Hepatocyte (in vitro differentiated cells): ENCODE results near the gene FAM20B. TPM values are rescaled to one million over a fixed set of nuclear protein-coding genes. Genes with fewer than 3 reads are reported as not detected.

Experiments used
- DNase-seq: peaks from one replicate; pipeline ENCODE4 v3.0.0-alpha.2; 2016; ENCODE audit warnings: low spot score
- H2AFZ ChIP-seq: fragments of 200-600 bp; sonication (generic); 2 replicates; pipeline ENCODE4 v1.6.0; 2016; ENCODE audit warnings: antibody characterized with exemption, mild to moderate bottlenecking
- H3K27ac ChIP-seq: fragments of 200-600 bp; sonication (generic); 2 replicates; pipeline ENCODE4 v1.5.1; 2016; ENCODE audit warnings: mild to moderate bottlenecking
- H3K27me3 ChIP-seq: fragments of 200-600 bp; sonication (generic); 2 replicates; pipeline ENCODE4 v1.6.1; 2016
- H3K36me3 ChIP-seq: fragments of 200-600 bp; sonication (generic); replicated peaks from 2 replicates; pipeline ENCODE4 v1.5.1; 2016; ENCODE audit warnings: low read depth; ENCODE audit not compliant: insufficient read depth
- H3K4me1 ChIP-seq: fragments of 200-600 bp; sonication (generic); 2 replicates; pipeline ENCODE4 v1.5.1; 2016; ENCODE audit warnings: mild to moderate bottlenecking, moderate library complexity; ENCODE audit not compliant: insufficient read depth
- H3K4me2 ChIP-seq: fragments of 200-600 bp; sonication (generic); 2 replicates; pipeline ENCODE4 v1.6.0; 2016
- H3K4me3 ChIP-seq: fragments of 200-600 bp; sonication (generic); 2 replicates; pipeline ENCODE4 v1.5.1; 2016; ENCODE audit warnings: mild to moderate bottlenecking
- H3K79me2 ChIP-seq: fragments of 200-600 bp; sonication (generic); 2 replicates; pipeline ENCODE4 v1.6.0; 2017; ENCODE audit warnings: mild to moderate bottlenecking
- H3K9me2 ChIP-seq: fragments of 200-600 bp; sonication (generic); replicated peaks from 2 replicates; pipeline ENCODE4 v1.6.0; 2017; ENCODE audit warnings: mild to moderate bottlenecking; ENCODE audit not compliant: insufficient read depth
- H3K9me3 ChIP-seq: fragments of 200-600 bp; sonication (generic); 2 replicates; pipeline ENCODE4 v1.5.1; 2016; ENCODE audit warnings: low read depth, mild to moderate bottlenecking
- H4K20me1 ChIP-seq: fragments of 200-600 bp; sonication (generic); 2 replicates; pipeline ENCODE4 v1.6.0; 2016; ENCODE audit warnings: mild to moderate bottlenecking; ENCODE audit not compliant: insufficient read depth, poor library complexity, severe bottlenecking
- CTCF ChIP-seq: fragments of 200-600 bp; sonication (generic); IDR thresholded peaks from 2 replicates; pipeline ENCODE4 v1.5.1; 2016; ENCODE audit warnings: antibody characterized with exemption, mild to moderate bottlenecking; ENCODE audit not compliant: poor library complexity
- EZH2 ChIP-seq: fragments of 200-600 bp; sonication (generic); IDR thresholded peaks from 2 replicates; pipeline ENCODE4 v1.6.1; 2016; ENCODE audit warnings: antibody characterized with exemption, mild to moderate bottlenecking, borderline replicate concordance
- EZH2phosphoT487 ChIP-seq: fragments of 200-600 bp; sonication (generic); IDR thresholded peaks from one replicate; pipeline ENCODE4 v1.6.1; 2018; ENCODE audit warnings: antibody characterized with exemption, mild to moderate bottlenecking, low read depth, moderate library complexity; ENCODE audit not compliant: unreplicated experiment, severe bottlenecking
- WGBS: methylation state at CpG from one replicate; pipeline ENCODE4 v1.1.6; 2016; ENCODE audit warnings: low lambda C conversion rate; ENCODE audit errors: missing lambda C conversion rate; 5-methylcytosine and 5-hydroxymethylcytosine counted together
- polyA plus RNA-seq: library from polyadenylated mRNA; unstranded; fragments of >200 nt; fragmentation: Nextera tagmentation; extraction: Ambion mirVana; gene quantifications from 2 replicates; pipeline ENCODE4 v1.2.1, GENCODE V29; 2016
- total RNA-seq: library from RNA; depleted of rRNA; stranded (reverse); fragments of >200 nt; gene quantifications from 2 replicates; pipeline ENCODE4 v1.2.3, GENCODE V29; 2014

The FAM20B gene
- total and polyA plus RNA-seq, 2 experiments from 2014 or later, result 9.2 to 37.6 TPM

- H3K4me3 ChIP-seq, result no peak overlapping the region
- no peaks in the 10 kb centered on the region for H3K27me3 ChIP-seq
- no peaks in the 10 kb centered on the region for H4K20me1 ChIP-seq
- WGBS, result 76% methylated on average over 5 of the region's 5 CpGs
- no peaks in the 10 kb centered on the region for H3K9me3 ChIP-seq
- TF ChIP-seq CTCF, result no peak
- no peak for TF ChIP-seq EZH2
- no peak for TF ChIP-seq EZH2phosphoT487
- H3K36me3 ChIP-seq, result no peaks in the 10 kb centered on the region
- H3K4me1 ChIP-seq, result no peaks in the 10 kb centered on the region
- no peaks in the 10 kb centered on the region for H3K79me2 ChIP-seq
- H3K4me2 ChIP-seq, result no peak overlapping the region
- no peaks in the 10 kb centered on the region for H3K9me2 ChIP-seq
- no peak for DNase-seq
- H2AFZ ChIP-seq, result no peak overlapping the region
- no peak overlapping the region for H3K27ac ChIP-seq
Observed at GRCh38 chr1:179094818-179095217, 69.1 kb downstream of the FAM20B start.

GRCh38 chr1:179095377-179095776 lies 69.7 kb downstream of the FAM20B start:
- Histone ChIP-seq H3K27ac (no peak overlapping the region), H3K9me2 (no peaks in the 10 kb centered on the region), H3K27me3 (no peaks in the 10 kb centered on the region), H3K79me2 (no peaks in the 10 kb centered on the region), H2AFZ (no peak overlapping the region), H3K36me3 (no peaks in the 10 kb centered on the region), H3K4me1 (no peaks in the 10 kb centered on the region), H3K9me3 (no peaks in the 10 kb centered on the region), H3K4me3 (no peak overlapping the region), H4K20me1 (no peaks in the 10 kb centered on the region), H3K4me2 (no peak overlapping the region)
- TF ChIP-seq EZH2 (no peak), CTCF (no peak), EZH2phosphoT487 (no peak)
- WGBS, result 89% methylated on average over 4 of the region's 4 CpGs
- DNase-seq, result no peak

GRCh38 chr1:179095924-179096323 lies 70.2 kb downstream of the FAM20B start:
- Histone ChIP-seq H3K79me2 (no peaks in the 10 kb centered on the region), H3K27me3 (no peaks in the 10 kb centered on the region), H3K9me3 (no peaks in the 10 kb centered on the region), H3K4me2 (no peak overlapping the region), H3K27ac (no peak overlapping the region), H4K20me1 (no peaks in the 10 kb centered on the region), H3K9me2 (no peaks in the 10 kb centered on the region), H3K4me1 (no peaks in the 10 kb centered on the region), H3K4me3 (no peak overlapping the region), H2AFZ (no peak overlapping the region), H3K36me3 (no peaks in the 10 kb centered on the region)
- no peak for DNase-seq
- TF ChIP-seq EZH2 (no peak), EZH2phosphoT487 (no peak), CTCF (no peak)
- WGBS, result 94% methylated on average over 3 of the region's 3 CpGs

GRCh38 chr1:179099891-179100290 lies 74.2 kb downstream of the FAM20B start:
- H3K27ac ChIP-seq, result no peak overlapping the region
- H2AFZ ChIP-seq, result no peak overlapping the region
- H3K4me2 ChIP-seq, result no peak overlapping the region
- DNase-seq, result no peak
- no peak for TF ChIP-seq CTCF
- no peak for TF ChIP-seq EZH2
- no peak for TF ChIP-seq EZH2phosphoT487
- no peaks in the 10 kb centered on the region for H3K4me1 ChIP-seq
- 95% methylated on average over 4 of the region's 4 CpGs for WGBS
- no peaks in the 10 kb centered on the region for H3K9me2 ChIP-seq
- H3K9me3 ChIP-seq, result no peaks in the 10 kb centered on the region
- H3K4me3 ChIP-seq, result no peak overlapping the region
- H3K36me3 ChIP-seq, result no peaks in the 10 kb centered on the region
- no peaks in the 10 kb centered on the region for H4K20me1 ChIP-seq
- H3K79me2 ChIP-seq, result no peaks in the 10 kb centered on the region
- H3K27me3 ChIP-seq, result no peaks in the 10 kb centered on the region
